HepG2 (cell line): Measurements from ENCODE around the gene GPR39. TPM values are rescaled to one million over a fixed set of nuclear protein-coding genes. Genes with fewer than 3 reads are reported as not detected.

ENCODE experiments used
- ARNT2 ChIP-seq: sonication (generic); formaldehyde crosslinking; IDR thresholded peaks from 2 replicates; pipeline ENCODE4 v1.8.0; 2022; ENCODE audit warnings: mild to moderate bottlenecking, low read depth, missing genetic modification reagents, moderate library complexity
- CBFB ChIP-seq: sonication (generic); formaldehyde crosslinking; IDR thresholded peaks from 2 replicates; pipeline ENCODE4 v1.4.0; 2020; ENCODE audit warnings: missing genetic modification reagents
- ELF4 ChIP-seq: sonication (generic); formaldehyde crosslinking; IDR thresholded peaks from 2 replicates; pipeline ENCODE4 v1.5.0; 2020; ENCODE audit warnings: missing genetic modification reagents, mild to moderate bottlenecking, moderate library complexity, borderline replicate concordance
- GABPB1 ChIP-seq: IDR thresholded peaks from 2 replicates; pipeline ENCODE4 v1.6.1; 2016; ENCODE audit warnings: mild to moderate bottlenecking, missing genetic modification reagents, moderate library complexity, missing compliant biosample characterization
- GATAD1 ChIP-seq: IDR thresholded peaks from 2 replicates; pipeline ENCODE4 v1.6.1; 2016; ENCODE audit warnings: missing genetic modification reagents, missing compliant biosample characterization
- HNF4A ChIP-seq: sonication (generic); formaldehyde crosslinking; IDR thresholded peaks from 2 replicates; pipeline ENCODE4 v1.4.0; 2020; ENCODE audit warnings: missing genetic modification reagents
- HOXA9 ChIP-seq: sonication (generic); formaldehyde crosslinking; IDR thresholded peaks from 2 replicates; pipeline ENCODE4 v1.8.1; 2022; ENCODE audit warnings: missing genetic modification reagents, mild to moderate bottlenecking, moderate library complexity, borderline replicate concordance
- IKZF4 ChIP-seq: sonication (generic); formaldehyde crosslinking; IDR thresholded peaks from 2 replicates; pipeline ENCODE4 v1.5.1; 2020; ENCODE audit warnings: borderline replicate concordance, mild to moderate bottlenecking, low read depth, missing genetic modification reagents; ENCODE audit errors: not compliant biosample characterization
- KLF11 ChIP-seq: IDR thresholded peaks from 2 replicates; pipeline ENCODE4 v1.6.1; 2016; ENCODE audit warnings: missing compliant biosample characterization
- MIXL1 ChIP-seq: IDR thresholded peaks from 2 replicates; pipeline ENCODE4 v1.6.1; 2016
- SIX4 ChIP-seq: sonication (generic); formaldehyde crosslinking; IDR thresholded peaks from 2 replicates; pipeline ENCODE4 v1.4.0; 2020; ENCODE audit warnings: missing genetic modification reagents
- YY1 ChIP-seq: IDR thresholded peaks from 2 replicates; pipeline ENCODE4 v1.6.1; 2011; ENCODE audit warnings: low read length, low read depth, moderate library complexity, mild to moderate bottlenecking; ENCODE audit not compliant: insufficient read depth, insufficient replicate concordance
- ZFP41 ChIP-seq: sonication (generic); formaldehyde crosslinking; IDR thresholded peaks from 2 replicates; pipeline ENCODE4 v1.4.0; 2020; ENCODE audit warnings: mild to moderate bottlenecking, missing genetic modification reagents, borderline replicate concordance
- ZMYM3 ChIP-seq: sonication (generic); formaldehyde crosslinking; IDR thresholded peaks from 2 replicates; pipeline ENCODE4 v1.5.1; 2020; ENCODE audit warnings: mild to moderate bottlenecking, missing genetic modification reagents
- ZNF136 ChIP-seq: sonication (generic); formaldehyde crosslinking; IDR thresholded peaks from 2 replicates; pipeline ENCODE4 v1.8.1; 2022; ENCODE audit warnings: low read depth, mild to moderate bottlenecking, moderate library complexity, missing genetic modification reagents
- ZNF274 ChIP-seq: sonication (generic); formaldehyde crosslinking; IDR thresholded peaks from 2 replicates; pipeline ENCODE4 v1.5.1; 2020; ENCODE audit warnings: mild to moderate bottlenecking, missing genetic modification reagents
- ZNF546 ChIP-seq: sonication (generic); formaldehyde crosslinking; conservative IDR thresholded peaks from 2 replicates; pipeline ENCODE4 v1.8.1; 2023; ENCODE audit warnings: mild to moderate bottlenecking, missing genetic modification reagents
- ZNF644 ChIP-seq: IDR thresholded peaks from 2 replicates; pipeline ENCODE4 v1.6.1; 2016; ENCODE audit warnings: low read depth
- ZNF678 ChIP-seq: sonication (generic); formaldehyde crosslinking; IDR thresholded peaks from 2 replicates; pipeline ENCODE4 v1.4.0; 2020; ENCODE audit warnings: mild to moderate bottlenecking, missing genetic modification reagents
- ZNF749 ChIP-seq: sonication (generic); formaldehyde crosslinking; IDR thresholded peaks from 2 replicates; pipeline ENCODE4 v1.8.0; 2022; ENCODE audit warnings: mild to moderate bottlenecking, missing genetic modification reagents, moderate library complexity, borderline replicate concordance
- polyA plus RNA-seq, 8 experiments: library from polyadenylated mRNA; depleted of rRNA in 3 of 8; stranded (reverse) in 7 of 8; unstranded in 1 of 8; fragments of >200 nt; fragmentation: Illumina TruSeq in 4 of 8; extraction: Trizol in 4 of 8; gene quantifications; 2 replicates each; pipeline versions ENCODE4 v1.2.1 to v1.2.3, GENCODE V29; 2011 to 2016; ENCODE audit warnings: low read depth in 4 of 8, missing spikeins in 1 of 8, mixed read lengths in 1 of 8; ENCODE audit not compliant: insufficient read depth in 1 of 8
- total RNA-seq, 5 experiments: library from RNA; depleted of rRNA; stranded (reverse); fragments of >200 nt; fragmentation: Illumina TruSeq; extraction: Trizol; gene quantifications; 2 replicates each; pipeline ENCODE4 v1.2.3, GENCODE V29; 2016; ENCODE audit warnings: low read depth in 1 of 5
- TF ChIP-seq, protein P1 (sequence below): sonication (generic); formaldehyde crosslinking; IDR thresholded peaks from 2 replicates; pipeline ENCODE4 v1.4.0; 2020; ENCODE audit warnings: mild to moderate bottlenecking, missing genetic modification reagents
- TF ChIP-seq, protein P2 (sequence below): IDR thresholded peaks from 2 replicates; pipeline ENCODE4 v1.6.1; 2018; ENCODE audit warnings: missing genetic modification reagents, mild to moderate bottlenecking, missing compliant biosample characterization
- TF ChIP-seq, protein P3 (sequence below): sonication (generic); formaldehyde crosslinking; conservative IDR thresholded peaks from 2 replicates; pipeline ENCODE4 v1.4.0; 2020; ENCODE audit warnings: missing genetic modification reagents
- TF ChIP-seq, protein P4 (sequence below): sonication (generic); formaldehyde crosslinking; IDR thresholded peaks from 2 replicates; pipeline ENCODE4 v1.5.0; 2020; ENCODE audit warnings: mild to moderate bottlenecking, missing genetic modification reagents, borderline replicate concordance

Gene GPR39
- total and polyA plus RNA-seq, 2 of the 13 experiments (the other 11 are each of a cell fraction or from before 2014, with no cell fraction given) = 0.16 to 0.62 TPM

DNA sequence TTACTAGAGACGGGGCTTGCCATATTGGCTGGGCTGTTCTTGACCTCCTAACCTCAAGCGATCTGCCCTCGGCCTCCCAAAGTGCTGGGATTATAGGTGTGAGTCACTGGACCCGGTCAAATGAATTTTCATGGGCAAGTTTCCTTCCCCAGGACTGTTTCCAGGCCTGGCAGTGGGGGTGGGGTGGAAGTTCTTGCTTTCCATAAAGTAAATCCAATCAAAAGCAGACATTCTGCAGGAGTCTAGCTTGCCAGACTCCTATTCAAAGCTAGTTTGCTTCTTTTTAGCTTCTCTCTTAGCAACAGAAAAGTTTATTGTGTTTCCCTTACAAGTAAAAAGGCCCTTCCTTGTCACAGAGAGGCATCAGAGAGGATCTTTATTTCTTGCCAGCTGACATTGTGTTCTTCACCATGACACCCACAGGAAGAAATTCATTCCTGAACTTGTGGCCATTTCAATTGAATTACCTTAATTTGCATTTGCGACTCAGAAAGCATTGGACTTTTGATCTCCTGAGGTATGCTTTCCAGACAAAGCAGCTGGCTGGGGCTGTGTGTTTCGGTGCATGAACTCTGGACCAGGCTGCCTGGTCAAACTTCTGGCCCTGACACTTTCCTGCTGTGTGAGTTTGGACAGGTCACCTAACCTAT lies 215.5 kb downstream of the GPR39 start (continued):
- TF ChIP-seq, protein P1, sequence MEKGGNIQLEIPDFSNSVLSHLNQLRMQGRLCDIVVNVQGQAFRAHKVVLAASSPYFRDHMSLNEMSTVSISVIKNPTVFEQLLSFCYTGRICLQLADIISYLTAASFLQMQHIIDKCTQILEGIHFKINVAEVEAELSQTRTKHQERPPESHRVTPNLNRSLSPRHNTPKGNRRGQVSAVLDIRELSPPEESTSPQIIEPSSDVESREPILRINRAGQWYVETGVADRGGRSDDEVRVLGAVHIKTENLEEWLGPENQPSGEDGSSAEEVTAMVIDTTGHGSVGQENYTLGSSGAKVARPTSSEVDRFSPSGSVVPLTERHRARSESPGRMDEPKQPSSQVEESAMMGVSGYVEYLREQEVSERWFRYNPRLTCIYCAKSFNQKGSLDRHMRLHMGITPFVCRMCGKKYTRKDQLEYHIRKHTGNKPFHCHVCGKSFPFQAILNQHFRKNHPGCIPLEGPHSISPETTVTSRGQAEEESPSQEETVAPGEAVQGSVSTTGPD (CRISPR knock-in tag) = no peak
- TF ChIP-seq ZNF749 (CRISPR knock-in tag) = no peak
- TF ChIP-seq, protein P2, sequence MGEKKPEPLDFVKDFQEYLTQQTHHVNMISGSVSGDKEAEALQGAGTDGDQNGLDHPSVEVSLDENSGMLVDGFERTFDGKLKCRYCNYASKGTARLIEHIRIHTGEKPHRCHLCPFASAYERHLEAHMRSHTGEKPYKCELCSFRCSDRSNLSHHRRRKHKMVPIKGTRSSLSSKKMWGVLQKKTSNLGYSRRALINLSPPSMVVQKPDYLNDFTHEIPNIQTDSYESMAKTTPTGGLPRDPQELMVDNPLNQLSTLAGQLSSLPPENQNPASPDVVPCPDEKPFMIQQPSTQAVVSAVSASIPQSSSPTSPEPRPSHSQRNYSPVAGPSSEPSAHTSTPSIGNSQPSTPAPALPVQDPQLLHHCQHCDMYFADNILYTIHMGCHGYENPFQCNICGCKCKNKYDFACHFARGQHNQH (CRISPR knock-in tag) = 0 out of 2 replicates have a peak, but pooled peaks have one; percentile 35
- no peak for TF ChIP-seq ZNF136 (CRISPR knock-in tag)
- no peak for TF ChIP-seq ARNT2 (CRISPR knock-in tag)
- no peak for TF ChIP-seq HOXA9 (CRISPR knock-in tag)
- no peak for TF ChIP-seq ZNF678 (CRISPR knock-in tag)
- no peak for TF ChIP-seq IKZF4 (CRISPR knock-in tag)
- peak; percentile 86 for TF ChIP-seq ZMYM3 (CRISPR knock-in tag)
- TF ChIP-seq CBFB (CRISPR knock-in tag) = no peak
- TF ChIP-seq, protein P3, sequence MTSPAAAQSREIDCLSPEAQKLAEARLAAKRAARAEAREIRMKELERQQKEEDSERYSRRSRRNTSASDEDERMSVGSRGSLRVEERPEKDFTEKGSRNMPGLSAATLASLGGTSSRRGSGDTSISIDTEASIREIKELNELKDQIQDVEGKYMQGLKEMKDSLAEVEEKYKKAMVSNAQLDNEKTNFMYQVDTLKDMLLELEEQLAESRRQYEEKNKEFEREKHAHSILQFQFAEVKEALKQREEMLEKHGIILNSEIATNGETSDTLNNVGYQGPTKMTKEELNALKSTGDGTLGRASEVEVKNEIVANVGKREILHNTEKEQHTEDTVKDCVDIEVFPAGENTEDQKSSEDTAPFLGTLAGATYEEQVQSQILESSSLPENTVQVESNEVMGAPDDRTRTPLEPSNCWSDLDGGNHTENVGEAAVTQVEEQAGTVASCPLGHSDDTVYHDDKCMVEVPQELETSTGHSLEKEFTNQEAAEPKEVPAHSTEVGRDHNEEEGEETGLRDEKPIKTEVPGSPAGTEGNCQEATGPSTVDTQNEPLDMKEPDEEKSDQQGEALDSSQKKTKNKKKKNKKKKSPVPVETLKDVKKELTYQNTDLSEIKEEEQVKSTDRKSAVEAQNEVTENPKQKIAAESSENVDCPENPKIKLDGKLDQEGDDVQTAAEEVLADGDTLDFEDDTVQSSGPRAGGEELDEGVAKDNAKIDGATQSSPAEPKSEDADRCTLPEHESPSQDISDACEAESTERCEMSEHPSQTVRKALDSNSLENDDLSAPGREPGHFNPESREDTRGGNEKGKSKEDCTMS (CRISPR knock-in tag) = no peak
- TF ChIP-seq GABPB1 = no peak
- no peak for TF ChIP-seq ZNF546 (CRISPR knock-in tag)
- peak; percentile 55; the same call in 1 of the 2 replicates for TF ChIP-seq ZNF644 (CRISPR knock-in tag)
- no peak for TF ChIP-seq KLF11 (CRISPR knock-in tag)
- no peak for TF ChIP-seq ELF4 (CRISPR knock-in tag)
- peak; percentile 96 for TF ChIP-seq HNF4A
- no peak for TF ChIP-seq YY1
- no peak for TF ChIP-seq ZNF274
- TF ChIP-seq SIX4 = no peak
- TF ChIP-seq MIXL1 (CRISPR knock-in tag) = peak; percentile 63; the same call in 1 of the 2 replicates
- no peak for TF ChIP-seq ZFP41 (CRISPR knock-in tag)
- TF ChIP-seq GATAD1 = no peak
- TF ChIP-seq, protein P4, sequence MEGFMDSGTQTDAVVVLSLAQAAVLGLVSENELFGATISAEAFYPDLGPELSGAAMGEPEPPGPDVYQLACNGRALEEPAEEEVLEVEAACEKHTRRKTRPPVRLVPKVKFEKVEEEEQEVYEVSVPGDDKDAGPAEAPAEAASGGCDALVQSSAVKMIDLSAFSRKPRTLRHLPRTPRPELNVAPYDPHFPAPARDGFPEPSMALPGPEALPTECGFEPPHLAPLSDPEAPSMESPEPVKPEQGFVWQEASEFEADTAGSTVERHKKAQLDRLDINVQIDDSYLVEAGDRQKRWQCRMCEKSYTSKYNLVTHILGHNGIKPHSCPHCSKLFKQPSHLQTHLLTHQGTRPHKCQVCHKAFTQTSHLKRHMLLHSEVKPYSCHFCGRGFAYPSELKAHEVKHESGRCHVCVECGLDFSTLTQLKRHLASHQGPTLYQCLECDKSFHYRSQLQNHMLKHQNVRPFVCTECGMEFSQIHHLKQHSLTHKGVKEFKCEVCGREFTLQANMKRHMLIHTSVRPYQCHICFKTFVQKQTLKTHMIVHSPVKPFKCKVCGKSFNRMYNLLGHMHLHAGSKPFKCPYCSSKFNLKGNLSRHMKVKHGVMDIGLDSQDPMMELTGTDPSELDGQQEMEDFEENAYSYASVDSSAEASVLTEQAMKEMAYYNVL (CRISPR knock-in tag) = 0 out of 2 replicates have a peak, but pooled peaks have one; percentile 4
